H1 (cell line): ENCODE data around the gene KDM5A. TPM values are rescaled to one million over a fixed set of nuclear protein-coding genes. Genes with fewer than 3 reads are reported as not detected.
A peak's percentile ranks its signal among the peaks of the same experiment; 100 is the strongest.

Source experiments
- CTBP2 ChIP-seq: IDR thresholded peaks from 2 replicates; pipeline ENCODE4 v1.7.0; 2011; ENCODE audit warnings: borderline replicate concordance, mild to moderate bottlenecking, moderate library complexity, mixed read lengths, low read length; ENCODE audit not compliant: insufficient read depth, insufficient read length
- GABPA ChIP-seq: IDR thresholded peaks from 2 replicates; pipeline ENCODE4 v1.6.1; 2011; ENCODE audit warnings: mild to moderate bottlenecking, low read length, moderate library complexity, borderline replicate concordance; ENCODE audit not compliant: insufficient read depth
- KDM4A ChIP-seq: IDR thresholded peaks from one replicate; pipeline ENCODE4 v1.7.1; 2012; ENCODE audit warnings: low read depth, mild to moderate bottlenecking, moderate library complexity, low read length, inconsistent platforms; ENCODE audit not compliant: severe bottlenecking
- POLR2AphosphoS5 ChIP-seq: IDR thresholded peaks from 2 replicates; pipeline ENCODE4 v1.6.1; 2011; ENCODE audit warnings: low read depth, low read length
- RFX5 ChIP-seq: IDR thresholded peaks from 2 replicates; pipeline ENCODE4 v1.6.1; 2011; ENCODE audit warnings: low read depth, low read length, improper control_type of control experiment, borderline replicate concordance
- RNF2 ChIP-seq: fragments of 200-900, 300-1000 bp; sonication (generic); IDR thresholded peaks from 2 replicates; pipeline ENCODE4 v1.7.1; 2016; ENCODE audit warnings: borderline replicate concordance, low read depth, mild to moderate bottlenecking, antibody characterized with exemption, low read length; ENCODE audit not compliant: poor library complexity, severe bottlenecking; ENCODE audit errors: missing control alignments
- SP1 ChIP-seq: IDR thresholded peaks from 2 replicates; pipeline ENCODE4 v1.6.1; 2011; ENCODE audit warnings: low read depth, low read length
- SP4 ChIP-seq: IDR thresholded peaks from 2 replicates; pipeline ENCODE4 v1.6.1; 2012; ENCODE audit warnings: low read length, inconsistent platforms
- polyA plus RNA-seq, 7 experiments: library from polyadenylated mRNA; depleted of rRNA in 3 of 7; stranded (reverse) in 5 of 7; unstranded in 2 of 7; fragments of >200 nt in 5 of 7; fragments of 200-250 nt in 2 of 7; gene quantifications; 1 replicate in 5 of 7; 2 replicates in 1 of 7; 4 replicates in 1 of 7; pipeline versions ENCODE4 v1.2.1 to v1.2.3, GENCODE V29; 2011 to 2013; ENCODE audit warnings: missing spikeins in 2 of 7, mixed read lengths in 2 of 7
- total RNA-seq: library from RNA; stranded (reverse); fragmentation: NEBNext Ultra II Directional; extraction: Animal tissue kit (Norgen Biotek cat#: 25700); gene quantifications from 2 replicates; pipeline ENCODE4 v1.2.1, GENCODE V29; 2021
- TF ChIP-seq, protein P1 (sequence below): fragments of 300-600 bp; sonication (generic); IDR thresholded peaks from 2 replicates; pipeline ENCODE4 v1.7.1; 2012; ENCODE audit warnings: low read length, moderate library complexity, mild to moderate bottlenecking, inconsistent platforms; ENCODE audit not compliant: insufficient replicate concordance

The KDM5A gene
- total and polyA plus RNA-seq, 2 of the 8 experiments (the other 6 are each of a cell fraction or from before 2014, with no cell fraction given): 6.3 to 36.9 TPM

DNA sequence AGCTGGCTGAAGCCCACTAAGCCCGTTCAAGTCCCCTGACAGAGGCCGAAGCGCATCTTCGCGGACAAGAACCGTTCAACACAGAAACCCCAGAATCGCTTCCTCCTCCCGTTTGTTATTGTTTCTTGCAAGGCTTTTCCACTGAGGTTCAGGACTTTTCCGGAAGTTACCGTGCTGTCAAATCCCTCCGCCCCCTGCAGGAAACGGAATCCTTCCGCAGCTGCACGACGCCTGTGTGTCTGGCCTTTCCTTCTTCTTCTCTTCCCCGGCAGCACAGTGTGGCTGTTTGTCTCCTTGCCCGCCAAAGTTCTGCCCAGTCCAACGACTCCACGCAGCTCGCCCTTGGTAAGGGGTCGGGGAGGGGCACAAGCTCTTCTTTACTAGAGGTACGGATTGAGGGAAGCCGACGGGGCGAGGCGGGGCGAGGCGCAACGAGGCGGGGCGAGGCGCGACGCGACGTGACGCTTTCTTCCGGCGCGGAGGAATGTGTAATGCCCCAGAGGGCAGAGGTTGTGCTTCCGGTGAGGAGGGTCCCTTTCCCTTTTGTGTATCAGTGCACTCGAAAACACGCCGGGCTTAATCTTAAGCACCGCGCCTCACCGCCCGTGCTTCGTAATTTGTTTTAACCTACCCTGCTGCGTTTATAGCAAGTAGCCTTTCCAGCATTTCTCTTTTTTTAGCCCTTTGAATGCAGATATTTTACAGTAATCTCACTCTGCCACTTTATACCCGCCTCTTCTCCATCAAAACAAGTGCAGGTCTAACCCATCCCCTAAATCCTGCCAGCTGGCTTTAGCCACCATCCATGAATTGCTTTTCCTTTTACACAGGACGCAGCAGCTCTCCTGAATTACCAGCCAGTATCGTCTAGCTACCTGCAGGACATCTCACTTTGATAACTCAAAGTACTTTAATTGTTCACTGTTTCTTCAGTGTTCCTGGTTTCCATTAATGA is at the start of gene KDM5A (continued):
- TF ChIP-seq RNF2: no peak
- no peak for TF ChIP-seq CTBP2
- peak; percentile 91 for TF ChIP-seq POLR2AphosphoS5
- peak; percentile 90 for TF ChIP-seq KDM4A
- TF ChIP-seq, protein P1, sequence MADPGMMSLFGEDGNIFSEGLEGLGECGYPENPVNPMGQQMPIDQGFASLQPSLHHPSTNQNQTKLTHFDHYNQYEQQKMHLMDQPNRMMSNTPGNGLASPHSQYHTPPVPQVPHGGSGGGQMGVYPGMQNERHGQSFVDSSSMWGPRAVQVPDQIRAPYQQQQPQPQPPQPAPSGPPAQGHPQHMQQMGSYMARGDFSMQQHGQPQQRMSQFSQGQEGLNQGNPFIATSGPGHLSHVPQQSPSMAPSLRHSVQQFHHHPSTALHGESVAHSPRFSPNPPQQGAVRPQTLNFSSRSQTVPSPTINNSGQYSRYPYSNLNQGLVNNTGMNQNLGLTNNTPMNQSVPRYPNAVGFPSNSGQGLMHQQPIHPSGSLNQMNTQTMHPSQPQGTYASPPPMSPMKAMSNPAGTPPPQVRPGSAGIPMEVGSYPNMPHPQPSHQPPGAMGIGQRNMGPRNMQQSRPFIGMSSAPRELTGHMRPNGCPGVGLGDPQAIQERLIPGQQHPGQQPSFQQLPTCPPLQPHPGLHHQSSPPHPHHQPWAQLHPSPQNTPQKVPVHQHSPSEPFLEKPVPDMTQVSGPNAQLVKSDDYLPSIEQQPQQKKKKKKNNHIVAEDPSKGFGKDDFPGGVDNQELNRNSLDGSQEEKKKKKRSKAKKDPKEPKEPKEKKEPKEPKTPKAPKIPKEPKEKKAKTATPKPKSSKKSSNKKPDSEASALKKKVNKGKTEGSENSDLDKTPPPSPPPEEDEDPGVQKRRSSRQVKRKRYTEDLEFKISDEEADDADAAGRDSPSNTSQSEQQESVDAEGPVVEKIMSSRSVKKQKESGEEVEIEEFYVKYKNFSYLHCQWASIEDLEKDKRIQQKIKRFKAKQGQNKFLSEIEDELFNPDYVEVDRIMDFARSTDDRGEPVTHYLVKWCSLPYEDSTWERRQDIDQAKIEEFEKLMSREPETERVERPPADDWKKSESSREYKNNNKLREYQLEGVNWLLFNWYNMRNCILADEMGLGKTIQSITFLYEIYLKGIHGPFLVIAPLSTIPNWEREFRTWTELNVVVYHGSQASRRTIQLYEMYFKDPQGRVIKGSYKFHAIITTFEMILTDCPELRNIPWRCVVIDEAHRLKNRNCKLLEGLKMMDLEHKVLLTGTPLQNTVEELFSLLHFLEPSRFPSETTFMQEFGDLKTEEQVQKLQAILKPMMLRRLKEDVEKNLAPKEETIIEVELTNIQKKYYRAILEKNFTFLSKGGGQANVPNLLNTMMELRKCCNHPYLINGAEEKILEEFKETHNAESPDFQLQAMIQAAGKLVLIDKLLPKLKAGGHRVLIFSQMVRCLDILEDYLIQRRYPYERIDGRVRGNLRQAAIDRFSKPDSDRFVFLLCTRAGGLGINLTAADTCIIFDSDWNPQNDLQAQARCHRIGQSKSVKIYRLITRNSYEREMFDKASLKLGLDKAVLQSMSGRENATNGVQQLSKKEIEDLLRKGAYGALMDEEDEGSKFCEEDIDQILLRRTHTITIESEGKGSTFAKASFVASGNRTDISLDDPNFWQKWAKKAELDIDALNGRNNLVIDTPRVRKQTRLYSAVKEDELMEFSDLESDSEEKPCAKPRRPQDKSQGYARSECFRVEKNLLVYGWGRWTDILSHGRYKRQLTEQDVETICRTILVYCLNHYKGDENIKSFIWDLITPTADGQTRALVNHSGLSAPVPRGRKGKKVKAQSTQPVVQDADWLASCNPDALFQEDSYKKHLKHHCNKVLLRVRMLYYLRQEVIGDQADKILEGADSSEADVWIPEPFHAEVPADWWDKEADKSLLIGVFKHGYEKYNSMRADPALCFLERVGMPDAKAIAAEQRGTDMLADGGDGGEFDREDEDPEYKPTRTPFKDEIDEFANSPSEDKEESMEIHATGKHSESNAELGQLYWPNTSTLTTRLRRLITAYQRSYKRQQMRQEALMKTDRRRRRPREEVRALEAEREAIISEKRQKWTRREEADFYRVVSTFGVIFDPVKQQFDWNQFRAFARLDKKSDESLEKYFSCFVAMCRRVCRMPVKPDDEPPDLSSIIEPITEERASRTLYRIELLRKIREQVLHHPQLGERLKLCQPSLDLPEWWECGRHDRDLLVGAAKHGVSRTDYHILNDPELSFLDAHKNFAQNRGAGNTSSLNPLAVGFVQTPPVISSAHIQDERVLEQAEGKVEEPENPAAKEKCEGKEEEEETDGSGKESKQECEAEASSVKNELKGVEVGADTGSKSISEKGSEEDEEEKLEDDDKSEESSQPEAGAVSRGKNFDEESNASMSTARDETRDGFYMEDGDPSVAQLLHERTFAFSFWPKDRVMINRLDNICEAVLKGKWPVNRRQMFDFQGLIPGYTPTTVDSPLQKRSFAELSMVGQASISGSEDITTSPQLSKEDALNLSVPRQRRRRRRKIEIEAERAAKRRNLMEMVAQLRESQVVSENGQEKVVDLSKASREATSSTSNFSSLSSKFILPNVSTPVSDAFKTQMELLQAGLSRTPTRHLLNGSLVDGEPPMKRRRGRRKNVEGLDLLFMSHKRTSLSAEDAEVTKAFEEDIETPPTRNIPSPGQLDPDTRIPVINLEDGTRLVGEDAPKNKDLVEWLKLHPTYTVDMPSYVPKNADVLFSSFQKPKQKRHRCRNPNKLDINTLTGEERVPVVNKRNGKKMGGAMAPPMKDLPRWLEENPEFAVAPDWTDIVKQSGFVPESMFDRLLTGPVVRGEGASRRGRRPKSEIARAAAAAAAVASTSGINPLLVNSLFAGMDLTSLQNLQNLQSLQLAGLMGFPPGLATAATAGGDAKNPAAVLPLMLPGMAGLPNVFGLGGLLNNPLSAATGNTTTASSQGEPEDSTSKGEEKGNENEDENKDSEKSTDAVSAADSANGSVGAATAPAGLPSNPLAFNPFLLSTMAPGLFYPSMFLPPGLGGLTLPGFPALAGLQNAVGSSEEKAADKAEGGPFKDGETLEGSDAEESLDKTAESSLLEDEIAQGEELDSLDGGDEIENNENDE: no peak
- TF ChIP-seq RFX5: no peak
- peak; percentile 88 for TF ChIP-seq GABPA
- no peak for TF ChIP-seq SP4
- TF ChIP-seq SP1: 0 out of 2 replicates have a peak, but pooled peaks have one; percentile 35
